WI38 (cell line): Measurements from ENCODE around the gene SIRT2.
"Not testable (repeated sequence)": the region's sequence is repeated elsewhere in the genome, so short reads cannot be mapped to it uniquely, and the experiment has no call there.

Source experiments
- H3K4me3 ChIP-seq: 2 replicates; pipeline ENCODE4 v1.5.1; 2011; ENCODE audit warnings: low read depth, mild to moderate bottlenecking, control low read depth, low read length
- CTCF ChIP-seq: IDR thresholded peaks from 2 replicates; pipeline ENCODE4 v1.5.1; 2012; ENCODE audit warnings: low read depth, mild to moderate bottlenecking, control low read depth, low read length

The SIRT2 gene

GRCh38 chr19:38879400-38879751 is 20.0 kb downstream of the SIRT2 start:
- no peak overlapping the region for H3K4me3 ChIP-seq
- no peak for TF ChIP-seq CTCF

- no peak overlapping the region for H3K4me3 ChIP-seq
- no peak for TF ChIP-seq CTCF
Measured at GRCh38 chr19:38878575-38879399, 20.6 kb downstream of the SIRT2 start.

GRCh38 chr19:38877781-38878574 is 21.4 kb downstream of the SIRT2 start, which contains the start of gene RINL:
TSS of gene RINL (minus strand) at chr19:38878275. CDS start at chr19:38876742, 1,533 bp downstream.
- TF ChIP-seq CTCF, result no peak
- H3K4me3 ChIP-seq, result no peak within 1 kb of the TSS

- H3K4me3 ChIP-seq, result no peak overlapping the region
- TF ChIP-seq CTCF, result no peak
Measured at GRCh38 chr19:38875656-38876395, 23.6 kb downstream of the SIRT2 start.

DNA sequence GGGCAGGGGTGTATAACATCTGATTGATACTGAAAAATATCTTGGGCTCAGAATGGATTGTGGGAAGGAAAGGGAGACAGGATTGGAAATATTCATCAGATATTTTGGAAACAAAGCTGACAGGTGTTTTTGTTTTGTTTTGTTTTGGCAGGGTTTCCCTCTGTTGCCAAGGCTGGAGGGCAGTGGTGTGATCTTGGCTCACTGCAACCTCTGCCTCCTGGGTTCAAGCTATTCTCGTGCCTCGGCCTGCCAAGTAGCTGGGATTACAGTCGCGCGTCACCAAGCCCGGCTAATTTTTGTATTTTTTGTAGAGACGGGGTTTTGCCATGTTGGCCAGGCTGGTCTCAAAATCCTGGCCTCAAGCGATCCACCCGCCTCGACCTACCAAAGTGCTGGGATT is 26.0 kb downstream of the SIRT2 start:
- H3K4me3 ChIP-seq, result not testable (repeated sequence)

DNA sequence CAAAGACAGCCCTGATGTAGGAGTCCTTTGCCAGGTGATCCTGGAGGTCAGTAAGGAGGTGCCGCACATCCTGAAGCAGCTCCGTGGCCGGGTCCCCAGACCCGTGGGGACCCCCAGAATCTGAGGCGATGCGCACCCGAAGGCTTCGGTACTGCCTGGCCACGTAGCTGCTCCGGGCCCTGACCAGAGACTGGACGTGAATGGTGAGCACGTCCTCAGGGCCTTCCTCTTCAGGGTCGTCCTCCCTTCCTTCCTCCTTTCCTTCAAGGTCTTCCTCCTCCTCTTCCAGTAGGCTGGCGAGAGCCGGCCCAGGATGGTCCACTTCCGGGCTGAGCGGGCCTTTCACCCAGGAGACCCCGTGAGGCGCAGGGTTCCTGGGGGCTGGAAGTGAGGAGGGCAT is 28.8 kb downstream of the SIRT2 start:
- TF ChIP-seq CTCF, result no peak
- H3K4me3 ChIP-seq, result no peak overlapping the region

GRCh38 chr19:38869836-38870607 is 29.4 kb downstream of the SIRT2 start:
- peak; percentile 69 for TF ChIP-seq CTCF
- H3K4me3 ChIP-seq, result peak overlapping the region; percentile 41
